Osteoblast (primary cell): ENCODE data around the gene SLC9A1. TPM values are rescaled to one million over a fixed set of nuclear protein-coding genes. Genes with fewer than 3 reads are reported as not detected.
A peak's percentile ranks its signal among the peaks of the same experiment; 100 is the strongest.

Source experiments
- DNase-seq: peaks from one replicate; pipeline ENCODE4 v3.0.0; 2011; ENCODE audit warnings: low spot score, mixed read lengths; ENCODE audit not compliant: insufficient read length; ENCODE audit errors: missing footprints
- H2AFZ ChIP-seq: 2 replicates; pipeline ENCODE4 v1.6.0; 2011; ENCODE audit warnings: mild to moderate bottlenecking, low read length
- H3K27ac ChIP-seq: 2 replicates; pipeline ENCODE4 v1.5.1; 2011; ENCODE audit warnings: mild to moderate bottlenecking, low read depth, low read length, moderate library complexity
- H3K27me3 ChIP-seq: 2 replicates; pipeline ENCODE4 v1.6.0; 2012; ENCODE audit warnings: mild to moderate bottlenecking, control low read depth, inconsistent platforms, low read length, moderate library complexity; ENCODE audit not compliant: insufficient read depth
- H3K36me3 ChIP-seq: 2 replicates; pipeline ENCODE4 v1.5.1; 2011; ENCODE audit warnings: mild to moderate bottlenecking, low read length, control low read depth, moderate library complexity; ENCODE audit not compliant: insufficient read depth
- H3K4me1 ChIP-seq: 2 replicates; pipeline ENCODE4 v1.5.1; 2011; ENCODE audit warnings: mild to moderate bottlenecking, low read length, control low read depth, moderate library complexity; ENCODE audit not compliant: insufficient read depth
- H3K4me2 ChIP-seq: 2 replicates; pipeline ENCODE4 v1.6.0; 2011; ENCODE audit warnings: mild to moderate bottlenecking, low read length; ENCODE audit not compliant: insufficient read depth
- H3K4me3 ChIP-seq: fragments of 200-600 bp; sonication (generic); 3 replicates; pipeline ENCODE4 v1.5.1; 2012; ENCODE audit warnings: mild to moderate bottlenecking, low read length, inconsistent platforms; ENCODE audit not compliant: insufficient read depth
- H3K79me2 ChIP-seq: 2 replicates; pipeline ENCODE4 v1.6.0; 2012; ENCODE audit warnings: mild to moderate bottlenecking, low read length, control low read depth, inconsistent platforms; ENCODE audit not compliant: insufficient read depth
- H3K9me3 ChIP-seq: 2 replicates; pipeline ENCODE4 v1.5.1; 2011; ENCODE audit warnings: low read depth, low read length, control low read depth
- H4K20me1 ChIP-seq: 2 replicates; pipeline ENCODE4 v1.6.0; 2012; ENCODE audit warnings: mild to moderate bottlenecking, low read length, control low read depth; ENCODE audit not compliant: insufficient read depth
- CTCF ChIP-seq: IDR thresholded peaks from 2 replicates; pipeline ENCODE4 v1.5.1; 2011; ENCODE audit warnings: mild to moderate bottlenecking, low read depth, low read length, moderate library complexity; ENCODE audit errors: extremely low read depth
- total RNA-seq: library from RNA; depleted of rRNA; stranded (reverse); fragments of >200 nt; gene quantifications from 2 replicates; pipeline ENCODE4 v1.2.3, GENCODE V29; 2012

Gene SLC9A1
- total RNA-seq, 1 donor = 7.6 TPM

GRCh38 chr1:27163093-27163492, 8.2 kb upstream of the SLC9A1 start:
- no peaks in the 10 kb centered on the region for H3K36me3 ChIP-seq
- H3K9me3 ChIP-seq = no peaks in the 10 kb centered on the region
- no peak overlapping the region for H3K27ac ChIP-seq
- DNase-seq = no peak
- no peak overlapping the region for H2AFZ ChIP-seq
- no peak overlapping the region for H3K4me3 ChIP-seq
- H4K20me1 ChIP-seq = no peaks in the 10 kb centered on the region
- no peak overlapping the region for H3K4me2 ChIP-seq
- H3K27me3 ChIP-seq = no peaks in the 10 kb centered on the region
- H3K4me1 ChIP-seq = peaks cover 6% of the 10 kb centered on the region
- no peaks in the 10 kb centered on the region for H3K79me2 ChIP-seq
- no peak for TF ChIP-seq CTCF

- DNase-seq = peak; percentile 60
- Histone ChIP-seq H3K4me1 (peaks cover 6% of the 10 kb centered on the region), H3K36me3 (no peaks in the 10 kb centered on the region), H3K27me3 (no peaks in the 10 kb centered on the region), H3K9me3 (no peaks in the 10 kb centered on the region), H3K4me2 (no peak overlapping the region), H3K4me3 (no peak overlapping the region), H4K20me1 (no peaks in the 10 kb centered on the region), H3K27ac (no peak overlapping the region), H3K79me2 (no peaks in the 10 kb centered on the region), H2AFZ (no peak overlapping the region)
- TF ChIP-seq CTCF = no peak
Observed at GRCh38 chr1:27162090-27162489, 7.2 kb upstream of the SLC9A1 start.

GRCh38 chr1:27161594-27161993, 6.7 kb upstream of the SLC9A1 start:
- peaks cover 5% of the 10 kb centered on the region for H3K4me1 ChIP-seq

GRCh38 chr1:27157194-27157593, 2.3 kb upstream of the SLC9A1 start:
- Histone ChIP-seq H3K4me3 (no peak overlapping the region), H3K79me2 (peaks cover 27% of the 10 kb centered on the region), H3K4me2 (no peak overlapping the region), H3K4me1 (peaks cover 31% of the 10 kb centered on the region), H2AFZ (no peak overlapping the region), H3K36me3 (no peaks in the 10 kb centered on the region), H3K27ac (no peak overlapping the region), H3K9me3 (no peaks in the 10 kb centered on the region), H3K27me3 (no peaks in the 10 kb centered on the region), H4K20me1 (peaks cover 20% of the 10 kb centered on the region)
- TF ChIP-seq CTCF = no peak
- peak; percentile 55 for DNase-seq

More at GRCh38 chr1:27161594-27161993, 6.7 kb upstream of the SLC9A1 start:
- TF ChIP-seq CTCF = no peak
- H4K20me1 ChIP-seq = no peaks in the 10 kb centered on the region
- DNase-seq = no peak
- no peaks in the 10 kb centered on the region for H3K9me3 ChIP-seq
- H3K36me3 ChIP-seq = no peaks in the 10 kb centered on the region
- no peak overlapping the region for H3K4me2 ChIP-seq
- no peak overlapping the region for H3K4me3 ChIP-seq
- no peaks in the 10 kb centered on the region for H3K27me3 ChIP-seq
- no peak overlapping the region for H2AFZ ChIP-seq
- H3K79me2 ChIP-seq = no peaks in the 10 kb centered on the region
- no peak overlapping the region for H3K27ac ChIP-seq
